SK-N-SH (cell line): ENCODE results near the gene CDH18. TPM values are rescaled to one million over a fixed set of nuclear protein-coding genes. Genes with fewer than 3 reads are reported as not detected.
A peak's percentile ranks its signal among the peaks of the same experiment; 100 is the strongest.

Experiments
- CTCF ChIA-PET: fragments of 300-600, 350-600 bp; formaldehyde crosslinking; extraction: SDS; loops from one replicate; lab custom pipeline; 2021; lab: Yijun Ruan, JAX
- POLR2A ChIA-PET: fragments of 350-600 bp; sonication (Branson Sonifier 250); formaldehyde crosslinking; extraction: SDS; loops from one replicate; lab custom pipeline; 2020; ENCODE audit warnings: antibody characterized with exemption, inconsistent platforms; lab: Yijun Ruan, JAX
- DNase-seq: peaks from one replicate; pipeline ENCODE4 v3.0.0; 2012
- H2AFZ ChIP-seq: fragments of 200-600 bp; sonication (generic); 2 replicates; pipeline ENCODE4 v1.8.1; 2016; ENCODE audit warnings: antibody characterized with exemption, mild to moderate bottlenecking, low read depth
- H3F3A ChIP-seq: fragments of 200-600 bp; sonication (generic); replicated peaks from 2 replicates; pipeline ENCODE3; 2016; ENCODE audit warnings: antibody characterized with exemption, mild to moderate bottlenecking; ENCODE audit not compliant: insufficient read depth
- H3K27ac ChIP-seq, 2 experiments: fragments of 200-500 bp in 1 of 2; fragments of 200-600 bp in 1 of 2; sonication (Bioruptor generic) in 1 of 2; sonication (generic), shearing (Covaris generic) in 1 of 2; 2 replicates each; pipeline versions ENCODE4 v1.5.1 to v1.6.1; 2014 to 2016; ENCODE audit warnings: low read depth in 2 of 2, inconsistent platforms in 1 of 2, low read length in 1 of 2, mild to moderate bottlenecking in 1 of 2, mixed read lengths in 1 of 2
- H3K27me3 ChIP-seq: fragments of 200-600 bp; sonication (generic), shearing (Covaris generic); 2 replicates; pipeline ENCODE4 v1.6.1; 2016; ENCODE audit warnings: mixed run types; ENCODE audit not compliant: insufficient read depth
- H3K36me3 ChIP-seq, 2 experiments: fragments of 200-500 bp in 1 of 2; fragments of 200-600 bp in 1 of 2; sonication (Bioruptor generic) in 1 of 2; sonication (generic) in 1 of 2; replicated peaks in 1 of 2; 2 replicates each; pipeline versions ENCODE3 to v1.5.1; 2014 to 2016; ENCODE audit warnings: low read length in 1 of 2, mild to moderate bottlenecking in 1 of 2; ENCODE audit not compliant: insufficient read depth in 2 of 2, control insufficient read depth in 1 of 2
- H3K4me1 ChIP-seq, 2 experiments: fragments of 200-500 bp in 1 of 2; fragments of 200-600 bp in 1 of 2; sonication (Bioruptor generic) in 1 of 2; sonication (generic), shearing (Covaris generic) in 1 of 2; 2 replicates each; pipeline versions ENCODE4 v1.5.1 to v1.6.1; 2014 to 2016; ENCODE audit warnings: low read depth in 1 of 2, low read length in 1 of 2, mixed run types in 1 of 2; ENCODE audit not compliant: insufficient read depth in 2 of 2, control insufficient read depth in 1 of 2
- H3K4me2 ChIP-seq: fragments of 200-600 bp; sonication (generic), shearing (Covaris generic); 2 replicates; pipeline ENCODE4 v1.6.1; 2017; ENCODE audit warnings: mixed run types
- H3K4me3 ChIP-seq, 2 experiments: fragments of 200-500 bp in 1 of 2; fragments of 200-600 bp in 1 of 2; sonication (Bioruptor generic) in 1 of 2; sonication (generic), shearing (Covaris generic) in 1 of 2; 2 replicates each; pipeline versions ENCODE4 v1.5.1 to v1.8.1; 2014 to 2016; ENCODE audit warnings: low read depth in 2 of 2, inconsistent platforms in 1 of 2, low read length in 1 of 2, mild to moderate bottlenecking in 1 of 2, mixed read lengths in 1 of 2, moderate library complexity in 1 of 2
- H3K79me2 ChIP-seq: fragments of 200-600 bp; sonication (generic); 2 replicates; pipeline ENCODE4 v1.8.1; 2017; ENCODE audit warnings: mild to moderate bottlenecking; ENCODE audit not compliant: insufficient read depth
- H3K9ac ChIP-seq: fragments of 200-600 bp; sonication (generic); 2 replicates; pipeline ENCODE4 v1.6.1; 2017; ENCODE audit warnings: mixed run types
- H3K9me2 ChIP-seq: fragments of 200-600 bp; sonication (generic); 2 replicates; pipeline ENCODE4 v1.6.1; 2017; ENCODE audit warnings: mixed run types
- H3K9me3 ChIP-seq: fragments of 200-600 bp; sonication (generic); 2 replicates; pipeline ENCODE4 v1.6.1; 2017; ENCODE audit warnings: mixed run types, mild to moderate bottlenecking, moderate library complexity
- H4K20me1 ChIP-seq: fragments of 200-600 bp; sonication (generic); 2 replicates; pipeline ENCODE4 v1.6.1; 2017; ENCODE audit warnings: mild to moderate bottlenecking, mixed run types; ENCODE audit not compliant: insufficient read depth
- CTCF ChIP-seq: fragments of 200-600 bp; sonication (generic); IDR thresholded peaks from 2 replicates; pipeline ENCODE4 v1.6.1; 2017; ENCODE audit warnings: antibody characterized with exemption, mild to moderate bottlenecking, moderate library complexity
- MAX ChIP-seq: IDR thresholded peaks from 2 replicates; pipeline ENCODE4 v1.4.0; 2012; ENCODE audit warnings: low read depth
- MXI1 ChIP-seq: IDR thresholded peaks from 2 replicates; pipeline ENCODE4 v1.6.1; 2012; ENCODE audit warnings: mild to moderate bottlenecking, low read depth, low read length, improper control_type of control experiment
- RAD21 ChIP-seq: IDR thresholded peaks from 2 replicates; pipeline ENCODE4 v1.6.1; 2012; ENCODE audit warnings: mild to moderate bottlenecking, low read length
- REST ChIP-seq: IDR thresholded peaks from 2 replicates; pipeline ENCODE4 v1.6.1; 2012; ENCODE audit warnings: mild to moderate bottlenecking, low read depth, low read length, moderate library complexity
- SMC3 ChIP-seq: IDR thresholded peaks from 2 replicates; pipeline ENCODE4 v1.6.1; 2012; ENCODE audit warnings: low read depth, low read length, improper control_type of control experiment
- USF2 ChIP-seq: fragments of 150-350 bp; IDR thresholded peaks from 2 replicates; pipeline ENCODE4 v1.6.1; 2017; ENCODE audit warnings: antibody characterized with exemption, low read length, low read depth, borderline replicate concordance
- ZBTB33 ChIP-seq: IDR thresholded peaks from 2 replicates; pipeline ENCODE4 v1.4.0; 2012; ENCODE audit warnings: low read depth, borderline replicate concordance
- WGBS: methylation state at CpG from one replicate; pipeline ENCODE4 v1.1.6; 2017; ENCODE audit warnings: low lambda C conversion rate; 5-methylcytosine and 5-hydroxymethylcytosine counted together
- polyA plus RNA-seq, 3 experiments: library from polyadenylated mRNA; depleted of rRNA; stranded (reverse); fragments of >200 nt; gene quantifications; 2 replicates each; pipeline ENCODE4 v1.2.3, GENCODE V29; 2012

CDH18 gene
- polyA plus RNA-seq, 1 of the 3 experiments (the other 2 are of a cell fraction): 6.0 TPM

GRCh38 chr5:19615661-19616060 is 372.3 kb downstream of the CDH18 start (continued):
- TF ChIP-seq CTCF (no peak), MAX (no peak), SMC3 (no peak)

- H3K79me2 ChIP-seq: no peaks in the 10 kb centered on the region
- TF ChIP-seq USF2: no peak
- TF ChIP-seq REST: no peak
- no peak for TF ChIP-seq MXI1
- TF ChIP-seq, all 33 proteins: peak for 0
- H3K4me2 ChIP-seq: no peak overlapping the region
- H3K9me3 ChIP-seq: no peaks in the 10 kb centered on the region
- H3K36me3 ChIP-seq: no peaks in the 10 kb centered on the region
- WGBS: 38% methylated on average over 4 of the region's 4 CpGs
- no peaks in the 10 kb centered on the region for H3F3A ChIP-seq
- no peak overlapping the region for H3K9ac ChIP-seq
- no peaks in the 10 kb centered on the region for H4K20me1 ChIP-seq
- no peaks in the 10 kb centered on the region for H3K27me3 ChIP-seq
- H3K4me3 ChIP-seq: no peak overlapping the region
- H3K27ac ChIP-seq: no peak overlapping the region
- no peaks in the 10 kb centered on the region for H3K4me1 ChIP-seq
- DNase-seq: no peak
- ChIA-PET POLR2A (no interaction called here), CTCF (no interaction called here)
- H3K9me2 ChIP-seq: no peaks in the 10 kb centered on the region
- no peak overlapping the region for H2AFZ ChIP-seq
These were observed 372.9 kb downstream of the CDH18 start for GRCh38 chr5:19615071-19615470.

GRCh38 chr5:19608444-19609002 is 379.5 kb downstream of the CDH18 start:
- 14% methylated on average over 1 of the region's 1 CpG for whole genome bisulfite sequencing
- Histone ChIP-seq H3K36me3 (no peaks in the 10 kb centered on the region), H3K27me3 (no peaks in the 10 kb centered on the region)

More at GRCh38 chr5:19608444-19609002, 379.5 kb downstream of the CDH18 start:
- Histone ChIP-seq H3K9ac (no peak overlapping the region), H3F3A (no peaks in the 10 kb centered on the region), H4K20me1 (no peaks in the 10 kb centered on the region), H3K79me2 (no peaks in the 10 kb centered on the region), H3K9me3 (no peaks in the 10 kb centered on the region; the same call in 1 of the 2 replicates), H3K4me3 (no peak overlapping the region), H3K9me2 (0 out of 2 replicates have a peak, but pooled peaks cover 4% of the 10 kb centered on the region), H3K4me1 (no peaks in the 10 kb centered on the region), H2AFZ (no peak overlapping the region), H3K4me2 (no peak overlapping the region), H3K27ac (no peak overlapping the region)
- DNase-seq: peak; percentile 1
- CTCF ChIA-PET: interaction anchor here (0.9 to 1.7 kb wide), 5 partner anchors 11 to 1293 kb away, joined by 3 to 5 read pairs (median 4); no protein-coding TSS in a partner anchor
- POLR2A ChIA-PET: no interaction called here
- TF ChIP-seq RAD21 (peak; percentile 45), CTCF (peak; percentile 57), ZBTB33 (no peak)
